ENCODE data around the gene TFDP1.

TFDP1 gene

GRCh38 chr13:113655346-113656002, 70.9 kb downstream of the TFDP1 start:
- Histone ChIP-seq H4K20me1 (ENCODE audit: insufficient read depth) (no peaks in the 10 kb centered on the region), H3K79me2 (ENCODE audit: insufficient read depth, low read depth) (no peaks in the 10 kb centered on the region), H3K4me3 (IDR thresholded peaks at IDR 0.05; ENCODE audit: insufficient read depth, low read depth, low read length) (no peak overlapping the region), H3K4me2 (no peak overlapping the region), H3K36me3 (ENCODE audit: insufficient read depth) (no peaks in the 10 kb centered on the region), H3K4me1 (ENCODE audit: low read depth, poor library complexity, severe bottlenecking) (no peaks in the 10 kb centered on the region), H2AFZ (ENCODE audit: low read depth) (no peak overlapping the region), H3K9ac (no peak overlapping the region), H3K27ac (no peak overlapping the region), H3K27me3 (ENCODE audit: insufficient read depth, low read depth) (no peaks in the 10 kb centered on the region)
- TF ChIP-seq CTCF (conservative IDR thresholded peaks at IDR 0.05; ENCODE audit: low read depth, low read length) = no peak

- Histone ChIP-seq H3K4me2 (no peak overlapping the region), H4K20me1 (ENCODE audit: insufficient read depth) (no peaks in the 10 kb centered on the region)
Observed at GRCh38 chr13:113656003-113656588, 71.5 kb downstream of the TFDP1 start.

DNA sequence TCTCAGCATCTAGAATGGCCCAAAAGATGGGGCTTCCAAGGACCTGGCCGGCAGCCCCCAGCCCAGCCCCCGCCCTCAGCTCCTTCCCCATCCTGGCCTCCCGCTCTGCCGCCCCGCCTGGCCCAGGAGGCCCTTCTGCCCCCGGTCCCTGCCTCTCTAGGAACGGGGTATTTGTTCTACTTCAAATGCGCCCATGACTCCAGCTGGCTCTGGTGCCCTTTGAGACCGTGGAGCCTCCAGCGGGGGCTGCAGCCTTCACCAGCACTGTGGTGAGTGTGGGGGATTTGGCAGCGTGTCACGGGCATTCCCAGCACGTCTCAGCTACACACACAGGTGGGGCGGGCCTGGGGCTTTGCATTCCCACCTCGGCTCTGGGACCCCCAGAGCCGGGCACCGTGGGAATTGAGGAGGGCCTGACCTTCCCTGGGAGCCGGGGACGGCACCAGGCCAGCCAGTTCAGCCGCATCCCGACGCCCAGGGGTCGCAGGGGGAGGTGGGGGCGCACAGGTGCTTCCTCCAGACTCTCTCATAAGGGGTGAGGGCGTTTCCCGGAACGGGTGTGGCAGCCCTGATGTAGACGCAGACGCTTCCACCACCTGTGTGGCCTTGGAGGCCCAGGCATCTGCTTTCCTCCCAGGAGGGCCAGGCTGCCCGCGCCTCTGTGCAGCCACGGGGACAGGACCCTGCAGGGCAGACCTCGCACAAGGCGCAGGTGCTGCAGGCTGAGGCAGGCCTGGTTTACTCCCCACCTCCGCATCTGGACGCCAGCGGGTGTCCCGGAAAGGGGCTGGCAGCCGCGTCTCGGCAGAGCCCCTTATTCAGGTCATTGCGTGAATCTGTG, 72.5 kb downstream of the TFDP1 start:
- Histone ChIP-seq H3K79me2 (ENCODE audit: insufficient read depth, low read depth) (no peaks in the 10 kb centered on the region), H3K4me2 (no peak overlapping the region), H3K9ac (no peak overlapping the region), H3K27ac (no peak overlapping the region), H3K36me3 (ENCODE audit: insufficient read depth) (no peaks in the 10 kb centered on the region), H3K4me1 (ENCODE audit: low read depth, poor library complexity, severe bottlenecking) (no peaks in the 10 kb centered on the region), H3K4me3 (IDR thresholded peaks at IDR 0.05; ENCODE audit: insufficient read depth, low read depth, low read length) (no peak overlapping the region), H3K27me3 (ENCODE audit: insufficient read depth, low read depth) (no peaks in the 10 kb centered on the region), H4K20me1 (ENCODE audit: insufficient read depth) (no peaks in the 10 kb centered on the region), H2AFZ (ENCODE audit: low read depth) (no peak overlapping the region)
- no peak for TF ChIP-seq CTCF (conservative IDR thresholded peaks at IDR 0.05; ENCODE audit: low read depth, low read length)

More at GRCh38 chr13:113656003-113656588, 71.5 kb downstream of the TFDP1 start:
- Histone ChIP-seq H3K4me1 (ENCODE audit: low read depth, poor library complexity, severe bottlenecking) (no peaks in the 10 kb centered on the region), H3K27ac (no peak overlapping the region), H3K79me2 (ENCODE audit: insufficient read depth, low read depth) (no peaks in the 10 kb centered on the region), H3K36me3 (ENCODE audit: insufficient read depth) (no peaks in the 10 kb centered on the region), H3K9ac (no peak overlapping the region), H3K27me3 (ENCODE audit: insufficient read depth, low read depth) (no peaks in the 10 kb centered on the region), H2AFZ (ENCODE audit: low read depth) (no peak overlapping the region), H3K4me3 (IDR thresholded peaks at IDR 0.05; ENCODE audit: insufficient read depth, low read depth, low read length) (no peak overlapping the region)
- no peak for TF ChIP-seq CTCF (conservative IDR thresholded peaks at IDR 0.05; ENCODE audit: low read depth, low read length)

GRCh38 chr13:113657851-113658741, 73.5 kb downstream of the TFDP1 start, which contains the start of gene ATP4B:
ATP4B (minus strand) TSS chr13:113658198; CDS start chr13:113658144, 54 bp downstream.
- H3K27ac ChIP-seq = no peak within 1 kb of the TSS
- H3K4me2 ChIP-seq = no peak within 1 kb of the TSS
- no peak within 1 kb of the TSS for H3K4me3 ChIP-seq (IDR thresholded peaks at IDR 0.05; ENCODE audit: insufficient read depth, low read depth, low read length)
- no peaks in the 10 kb centered on the region for H3K4me1 ChIP-seq (ENCODE audit: low read depth, poor library complexity, severe bottlenecking)
- H3K79me2 ChIP-seq (ENCODE audit: insufficient read depth, low read depth) = no peaks in the 10 kb centered on the region
- no peak within 1 kb of the TSS for H2AFZ ChIP-seq (ENCODE audit: low read depth)
- no peak within 1 kb of the TSS for H3K9ac ChIP-seq
- no peaks in the 10 kb centered on the region for H3K27me3 ChIP-seq (ENCODE audit: insufficient read depth, low read depth)
- no peaks in the 10 kb centered on the region for H3K36me3 ChIP-seq (ENCODE audit: insufficient read depth)
- no peak for TF ChIP-seq CTCF (conservative IDR thresholded peaks at IDR 0.05; ENCODE audit: low read depth, low read length)
- no peaks in the 10 kb centered on the region for H4K20me1 ChIP-seq (ENCODE audit: insufficient read depth)

Measured in KMS-11 (cell line).